IPS-20b (cell line): ENCODE measurements around the gene ERI3.
A peak's percentile ranks its signal among the peaks of the same experiment; 100 is the strongest.

ENCODE experiments used
- H3K27ac ChIP-seq: one replicate; pipeline ENCODE4 v1.5.1; 2013; ENCODE audit warnings: low read length
- H3K27me3 ChIP-seq: 2 replicates; pipeline ENCODE4 v1.6.1; 2013; ENCODE audit warnings: mild to moderate bottlenecking, low read length, inconsistent platforms; ENCODE audit not compliant: insufficient read depth
- H3K36me3 ChIP-seq: 2 replicates; pipeline ENCODE4 v1.6.1; 2013; ENCODE audit warnings: low read depth, mild to moderate bottlenecking, inconsistent platforms, low read length, moderate library complexity; ENCODE audit not compliant: insufficient read depth
- H3K4me1 ChIP-seq: 2 replicates; pipeline ENCODE4 v1.6.1; 2013; ENCODE audit warnings: mild to moderate bottlenecking, control low read depth, inconsistent platforms, low read length, moderate library complexity; ENCODE audit not compliant: insufficient read depth
- H3K4me3 ChIP-seq: 2 replicates; pipeline ENCODE4 v1.5.1; 2013; ENCODE audit warnings: mild to moderate bottlenecking, low read length, inconsistent platforms
- H3K9ac ChIP-seq: 2 replicates; pipeline ENCODE4 v1.6.1; 2013; ENCODE audit warnings: low read depth, mild to moderate bottlenecking, inconsistent platforms, low read length, moderate library complexity
- H3K9me3 ChIP-seq: 2 replicates; pipeline ENCODE4 v1.6.1; 2013; ENCODE audit warnings: mild to moderate bottlenecking, low read depth, low read length, inconsistent platforms; ENCODE audit not compliant: insufficient read depth

The ERI3 gene

DNA sequence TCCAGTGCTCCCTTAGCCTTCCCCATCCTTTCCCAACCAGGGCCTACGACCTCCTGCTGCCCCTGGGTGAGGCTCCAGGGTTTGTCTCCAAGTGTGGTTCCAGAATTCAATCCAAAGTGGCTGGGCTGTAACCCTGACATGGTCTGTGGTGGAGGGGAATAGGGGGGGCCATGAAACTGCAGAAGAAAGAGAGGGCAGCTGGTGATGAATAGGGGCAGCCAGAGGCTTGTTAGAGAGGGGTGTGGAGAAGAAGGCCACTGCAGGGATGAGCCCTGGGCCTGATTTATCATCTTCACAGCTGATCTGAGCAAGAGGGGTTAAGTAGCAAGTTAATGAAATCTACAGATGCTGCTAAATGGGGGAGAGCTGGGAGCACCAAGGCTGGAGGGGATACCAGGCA lies 12.9 kb upstream of the ERI3 start:
- Histone ChIP-seq H3K4me1 (peaks cover 8% of the 10 kb centered on the region; the same call in 1 of the 2 replicates), H3K36me3 (no peaks in the 10 kb centered on the region), H3K9ac (no peak overlapping the region), H3K9me3 (no peaks in the 10 kb centered on the region), H3K4me3 (no peak overlapping the region), H3K27ac (no peak overlapping the region), H3K27me3 (peaks cover 17% of the 10 kb centered on the region; the same call in 1 of the 2 replicates)

DNA sequence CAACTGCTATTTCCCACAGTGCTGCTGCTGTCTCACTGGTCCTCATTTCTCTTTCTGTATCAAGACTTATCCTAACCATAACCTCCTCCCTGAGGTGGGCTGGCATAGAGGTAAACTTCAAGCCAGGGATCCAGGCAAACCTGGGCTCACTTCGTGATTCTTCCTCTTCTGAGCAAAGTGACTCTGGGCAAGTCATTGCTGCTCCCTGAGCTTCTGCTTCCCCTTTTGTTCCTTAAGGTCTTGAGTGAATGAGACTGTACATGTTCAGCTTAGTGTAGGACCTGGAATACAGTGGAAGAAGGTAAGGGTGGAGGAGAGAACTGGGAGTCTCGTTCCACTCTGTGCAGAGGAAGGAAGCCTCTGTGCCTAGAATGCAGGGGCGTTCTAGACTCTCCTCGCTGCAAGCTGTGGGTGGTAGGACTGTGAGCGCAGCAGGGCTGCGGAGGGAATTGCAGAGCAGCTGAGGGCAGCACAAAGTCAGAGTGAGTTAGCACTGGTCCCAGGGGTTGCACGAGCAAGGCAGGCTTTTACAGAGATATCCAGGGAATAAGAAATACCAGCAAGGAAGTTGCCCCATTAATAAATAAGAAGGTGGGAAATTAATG lies 11.4 kb upstream of the ERI3 start:
- Histone ChIP-seq H3K36me3 (no peaks in the 10 kb centered on the region), H3K9me3 (no peaks in the 10 kb centered on the region), H3K4me1 (peaks cover 8% of the 10 kb centered on the region; the same call in 1 of the 2 replicates), H3K9ac (no peak overlapping the region), H3K27me3 (peaks cover 17% of the 10 kb centered on the region; the same call in 1 of the 2 replicates), H3K4me3 (no peak overlapping the region), H3K27ac (no peak overlapping the region)

DNA sequence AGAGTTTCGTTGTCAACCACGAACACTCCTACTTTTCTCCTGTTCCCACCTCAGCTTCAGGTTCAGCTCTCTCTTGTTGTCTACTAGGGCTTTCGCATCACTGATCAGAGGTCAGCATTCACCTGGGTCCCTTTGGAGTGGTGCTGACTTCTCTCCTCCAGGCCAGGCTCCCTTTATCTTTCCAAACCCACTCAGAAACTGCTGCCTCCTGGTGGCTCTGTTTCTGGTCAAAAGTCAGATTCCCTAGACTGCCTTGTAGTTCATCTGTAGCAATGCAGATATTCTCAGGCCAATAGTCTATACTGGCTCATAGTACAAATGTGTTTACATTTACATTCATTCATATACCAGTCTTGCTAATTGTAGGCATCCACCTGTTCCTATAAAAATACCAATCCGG lies 6.4 kb upstream of the ERI3 start:
- H3K36me3 ChIP-seq, result no peaks in the 10 kb centered on the region
- H3K27me3 ChIP-seq, result peaks cover 10% of the 10 kb centered on the region; the same call in 1 of the 2 replicates
- no peak overlapping the region for H3K4me3 ChIP-seq
- peaks cover 13% of the 10 kb centered on the region; the same call in 1 of the 2 replicates for H3K4me1 ChIP-seq
- no peak overlapping the region for H3K27ac ChIP-seq
- H3K9ac ChIP-seq, result no peak overlapping the region
- no peaks in the 10 kb centered on the region for H3K9me3 ChIP-seq

DNA sequence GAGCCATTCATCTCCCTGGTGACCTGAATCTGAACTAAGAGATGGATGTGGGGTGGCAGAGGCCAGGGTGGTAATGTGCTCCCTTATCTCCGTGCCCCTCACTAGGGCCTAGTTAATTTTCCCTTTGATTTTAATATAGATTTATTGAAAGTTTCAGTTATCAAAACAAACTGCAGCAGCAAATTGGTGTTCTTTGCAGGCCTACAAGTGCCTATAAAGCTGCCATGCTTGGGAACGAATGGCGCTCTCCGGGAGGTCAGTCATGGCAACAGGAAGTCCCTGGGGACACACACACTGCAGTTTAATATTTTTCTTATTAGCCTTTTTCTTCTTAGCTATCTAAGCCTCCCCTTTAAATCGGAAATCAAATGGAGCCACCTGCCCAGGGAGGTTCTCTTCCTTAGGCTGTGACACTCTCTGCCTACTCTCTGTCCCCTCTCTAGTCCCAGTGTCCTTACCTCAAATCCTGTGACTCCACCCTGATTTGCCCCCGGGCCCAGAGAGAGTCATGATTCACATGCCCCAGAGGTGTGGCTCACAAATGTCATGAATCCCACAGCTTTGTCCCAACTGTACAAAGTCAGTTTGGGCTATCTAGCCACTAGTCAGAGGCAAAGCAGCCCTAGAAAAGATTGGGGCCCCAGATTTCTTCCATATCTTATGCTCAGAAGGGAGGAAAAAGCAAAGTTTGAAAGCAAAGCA lies 4.3 kb upstream of the ERI3 start:
- Histone ChIP-seq H3K4me1 (peaks cover 18% of the 10 kb centered on the region; the same call in 1 of the 2 replicates), H3K36me3 (no peaks in the 10 kb centered on the region), H3K9ac (no peak overlapping the region), H3K4me3 (no peak overlapping the region), H3K27me3 (no peaks in the 10 kb centered on the region), H3K27ac (no peak overlapping the region), H3K9me3 (no peaks in the 10 kb centered on the region)

DNA sequence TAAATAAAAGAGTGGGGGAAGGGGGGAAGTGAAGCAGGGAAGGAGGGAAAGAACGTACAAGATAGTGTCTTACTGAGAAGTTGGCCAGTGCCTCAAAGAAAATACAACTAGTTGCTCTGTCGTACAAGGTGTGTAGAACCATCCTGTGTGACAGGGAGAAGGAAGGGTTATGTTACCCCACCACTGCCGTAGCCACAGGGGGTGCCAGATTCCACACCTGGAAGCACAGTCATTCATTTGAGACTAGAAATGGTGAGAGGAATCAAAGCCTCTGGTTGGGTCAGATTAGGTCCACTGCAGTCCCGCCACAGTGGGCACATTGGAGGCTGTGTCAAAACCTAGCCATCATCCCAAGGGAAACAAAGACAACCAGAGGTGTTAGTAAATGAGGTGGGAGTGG lies 2.7 kb upstream of the ERI3 start:
- Histone ChIP-seq H3K9me3 (no peaks in the 10 kb centered on the region), H3K27ac (no peak overlapping the region), H3K9ac (no peak overlapping the region), H3K27me3 (no peaks in the 10 kb centered on the region), H3K36me3 (no peaks in the 10 kb centered on the region), H3K4me3 (no peak overlapping the region), H3K4me1 (peaks cover 22% of the 10 kb centered on the region)

DNA sequence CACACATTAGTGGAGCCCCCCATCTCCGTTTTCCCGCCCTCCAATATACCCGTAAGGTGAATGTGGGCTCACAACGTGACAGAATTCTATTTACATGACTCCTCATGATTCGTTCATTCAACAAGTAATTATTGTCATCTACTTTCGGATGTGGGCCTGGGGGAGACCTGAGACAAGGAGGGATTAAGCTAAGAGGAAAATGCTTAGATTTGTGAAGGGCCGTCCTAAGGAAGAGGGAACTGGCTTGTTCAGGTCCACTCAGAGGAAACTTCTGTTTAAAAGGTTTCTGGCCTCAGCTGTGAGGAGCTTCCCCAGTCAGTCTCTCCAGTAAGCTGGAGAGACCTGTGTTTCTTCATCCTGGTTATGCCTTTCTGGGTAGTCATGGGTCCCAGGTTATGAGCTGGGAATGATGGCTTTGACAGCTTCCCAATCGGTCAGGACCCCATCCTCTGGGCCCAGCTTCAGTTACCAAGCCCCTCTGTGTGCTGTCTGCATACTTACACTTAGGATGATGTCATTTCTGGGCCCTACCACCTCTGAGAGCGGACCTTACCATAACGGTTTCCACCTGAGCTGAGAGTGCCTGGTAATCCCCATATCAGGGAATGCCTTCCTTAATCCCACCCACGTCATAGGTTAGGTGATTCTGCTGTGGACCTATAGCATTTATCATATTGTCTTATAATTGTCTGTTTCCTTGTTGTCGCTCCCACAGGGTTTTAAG lies 687 bp upstream of the ERI3 start:
- Histone ChIP-seq H3K9me3 (no peaks in the 10 kb centered on the region), H3K27me3 (no peaks in the 10 kb centered on the region), H3K27ac (no peak overlapping the region), H3K36me3 (peaks cover 3% of the 10 kb centered on the region; the same call in 1 of the 2 replicates), H3K9ac (peak overlapping the region; percentile 49; the same call in 1 of the 2 replicates), H3K4me1 (peaks cover 22% of the 10 kb centered on the region), H3K4me3 (peak overlapping the region; percentile 61)

DNA sequence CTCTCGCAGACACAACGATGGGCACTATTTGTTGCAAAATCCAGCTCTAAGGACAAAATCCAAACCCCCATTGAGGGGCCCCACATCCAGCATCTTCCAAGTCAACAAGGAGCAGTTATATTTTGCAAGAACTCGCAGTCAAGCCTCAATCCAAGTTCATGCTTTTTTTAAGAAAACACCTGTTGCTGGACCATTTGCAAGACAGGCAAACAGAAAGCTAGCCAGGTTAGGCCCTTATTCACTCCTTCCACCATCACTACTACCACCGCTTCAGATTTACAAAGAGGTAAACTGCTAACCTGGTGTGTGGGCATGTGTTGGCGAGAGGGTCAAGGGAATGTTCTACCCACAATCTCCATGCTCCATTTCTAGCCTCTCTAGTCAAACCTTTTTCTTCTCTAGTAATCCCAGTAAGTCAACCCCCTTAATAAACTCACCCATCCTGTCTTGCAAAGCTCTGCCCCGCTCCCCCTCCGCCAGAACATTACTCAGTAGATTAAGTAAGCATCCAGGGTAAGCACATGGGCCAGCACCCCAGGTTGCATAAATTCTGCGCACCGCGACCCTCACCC lies 703 bp downstream of the ERI3 start:
- peaks cover 17% of the 10 kb centered on the region for H3K4me1 ChIP-seq
- no peaks in the 10 kb centered on the region for H3K9me3 ChIP-seq
- H3K4me3 ChIP-seq, result peak overlapping the region; percentile 84
- no peaks in the 10 kb centered on the region for H3K27me3 ChIP-seq
- H3K27ac ChIP-seq, result no peak overlapping the region
- peak overlapping the region; percentile 83; the same call in 1 of the 2 replicates for H3K9ac ChIP-seq
- peaks cover 3% of the 10 kb centered on the region; the same call in 1 of the 2 replicates for H3K36me3 ChIP-seq

DNA sequence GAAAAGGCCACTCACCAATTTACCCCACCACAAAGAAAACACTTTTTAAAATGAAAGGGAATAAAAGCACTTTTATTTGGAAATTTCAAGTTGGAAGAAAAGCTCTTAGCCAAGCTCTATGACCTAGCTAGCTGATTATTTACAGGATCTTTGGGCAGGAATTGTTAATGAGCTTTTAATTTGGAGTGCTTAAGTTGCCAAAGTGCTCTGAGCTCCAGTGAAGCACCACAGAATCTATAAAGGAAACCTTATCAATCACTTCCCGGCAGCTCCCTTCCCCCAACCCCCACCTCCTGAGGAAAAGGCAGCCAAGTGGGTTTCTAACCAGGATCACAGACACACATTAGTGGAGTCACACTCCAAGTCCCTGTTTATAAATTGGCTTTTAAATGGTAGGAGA lies 1.5 kb downstream of the ERI3 start:
- Histone ChIP-seq H3K4me3 (peak overlapping the region; percentile 84; the same call in 1 of the 2 replicates), H3K9ac (no peak overlapping the region), H3K4me1 (peaks cover 17% of the 10 kb centered on the region), H3K27me3 (no peaks in the 10 kb centered on the region), H3K36me3 (peaks cover 3% of the 10 kb centered on the region; the same call in 1 of the 2 replicates), H3K9me3 (no peaks in the 10 kb centered on the region), H3K27ac (no peak overlapping the region)

DNA sequence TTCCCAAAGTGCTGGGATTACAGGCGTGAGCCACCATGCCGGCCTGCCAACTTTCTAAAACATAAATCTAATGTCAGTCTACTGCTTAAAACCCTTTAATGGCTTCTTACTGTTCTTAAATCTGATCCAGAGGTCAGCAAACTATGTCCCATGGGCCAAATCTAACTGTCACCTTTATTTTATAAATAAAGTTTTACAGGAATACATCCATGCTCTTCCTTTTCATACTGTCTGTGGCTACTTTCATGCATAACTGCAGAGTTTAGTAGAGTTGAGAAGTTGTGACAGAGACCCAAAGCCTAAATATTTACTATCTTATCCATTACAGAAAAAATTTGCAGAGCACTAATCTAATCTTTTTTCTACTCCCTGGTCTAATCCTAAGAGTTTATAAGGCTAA lies 3.8 kb downstream of the ERI3 start:
- Histone ChIP-seq H3K9me3 (no peaks in the 10 kb centered on the region), H3K27ac (no peak overlapping the region), H3K4me3 (no peak overlapping the region), H3K36me3 (peaks cover 3% of the 10 kb centered on the region; the same call in 1 of the 2 replicates), H3K9ac (no peak overlapping the region), H3K27me3 (no peaks in the 10 kb centered on the region), H3K4me1 (peaks cover 34% of the 10 kb centered on the region)

DNA sequence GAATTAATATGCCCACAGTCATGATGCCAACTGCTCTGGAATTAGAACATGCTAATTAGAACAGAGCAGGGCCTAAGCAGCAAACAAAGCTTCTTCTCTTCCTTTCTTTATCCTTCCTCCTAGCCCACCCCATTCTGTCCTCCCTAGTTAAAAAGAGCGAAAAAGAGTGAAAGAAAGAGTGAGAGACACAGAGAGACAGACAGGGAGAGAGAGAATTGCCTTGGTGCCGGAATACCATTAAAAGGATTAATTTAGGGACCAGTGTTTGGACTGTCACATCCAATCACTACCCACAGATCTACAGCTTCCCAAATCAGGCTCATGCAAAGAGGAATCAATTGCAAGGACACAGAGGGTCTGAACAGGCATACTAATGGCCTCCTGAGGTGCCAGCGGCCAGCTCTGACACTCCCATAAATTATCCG lies 7.0 kb downstream of the ERI3 start:
- H3K4me1 ChIP-seq, result peaks cover 20% of the 10 kb centered on the region; the same call in 1 of the 2 replicates
- no peaks in the 10 kb centered on the region for H3K27me3 ChIP-seq
- no peak overlapping the region for H3K27ac ChIP-seq
- H3K9me3 ChIP-seq, result no peaks in the 10 kb centered on the region
- peaks cover 3% of the 10 kb centered on the region; the same call in 1 of the 2 replicates for H3K36me3 ChIP-seq
- peak overlapping the region; percentile 0; the same call in 1 of the 2 replicates for H3K9ac ChIP-seq
- no peak overlapping the region for H3K4me3 ChIP-seq

DNA sequence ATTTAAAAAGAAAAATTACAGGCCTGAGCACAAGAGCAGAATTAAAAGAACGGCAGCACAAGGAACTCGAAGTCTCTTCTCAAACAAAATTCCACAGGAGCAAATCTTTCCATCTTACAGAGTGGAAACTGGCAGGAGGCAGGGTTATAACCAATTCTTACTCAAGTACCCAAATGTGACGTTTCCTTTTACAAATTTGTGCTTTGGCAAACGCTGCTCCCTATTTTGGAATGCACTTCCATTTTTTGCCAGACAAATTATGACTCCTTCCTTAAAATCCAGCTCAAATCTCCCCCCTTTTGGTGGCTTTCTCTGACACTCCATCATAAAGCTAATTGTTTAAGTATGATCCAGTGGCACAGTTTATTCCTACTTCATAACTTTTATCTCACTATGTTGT lies 7.8 kb downstream of the ERI3 start:
- H3K4me3 ChIP-seq, result no peak overlapping the region
- no peak overlapping the region for H3K27ac ChIP-seq
- H3K9ac ChIP-seq, result no peak overlapping the region
- H3K9me3 ChIP-seq, result no peaks in the 10 kb centered on the region
- H3K4me1 ChIP-seq, result peaks cover 20% of the 10 kb centered on the region; the same call in 1 of the 2 replicates
- peaks cover 3% of the 10 kb centered on the region; the same call in 1 of the 2 replicates for H3K36me3 ChIP-seq
- H3K27me3 ChIP-seq, result no peaks in the 10 kb centered on the region
